ENCODE data around the gene GBX1.

GBX1 gene

DNA sequence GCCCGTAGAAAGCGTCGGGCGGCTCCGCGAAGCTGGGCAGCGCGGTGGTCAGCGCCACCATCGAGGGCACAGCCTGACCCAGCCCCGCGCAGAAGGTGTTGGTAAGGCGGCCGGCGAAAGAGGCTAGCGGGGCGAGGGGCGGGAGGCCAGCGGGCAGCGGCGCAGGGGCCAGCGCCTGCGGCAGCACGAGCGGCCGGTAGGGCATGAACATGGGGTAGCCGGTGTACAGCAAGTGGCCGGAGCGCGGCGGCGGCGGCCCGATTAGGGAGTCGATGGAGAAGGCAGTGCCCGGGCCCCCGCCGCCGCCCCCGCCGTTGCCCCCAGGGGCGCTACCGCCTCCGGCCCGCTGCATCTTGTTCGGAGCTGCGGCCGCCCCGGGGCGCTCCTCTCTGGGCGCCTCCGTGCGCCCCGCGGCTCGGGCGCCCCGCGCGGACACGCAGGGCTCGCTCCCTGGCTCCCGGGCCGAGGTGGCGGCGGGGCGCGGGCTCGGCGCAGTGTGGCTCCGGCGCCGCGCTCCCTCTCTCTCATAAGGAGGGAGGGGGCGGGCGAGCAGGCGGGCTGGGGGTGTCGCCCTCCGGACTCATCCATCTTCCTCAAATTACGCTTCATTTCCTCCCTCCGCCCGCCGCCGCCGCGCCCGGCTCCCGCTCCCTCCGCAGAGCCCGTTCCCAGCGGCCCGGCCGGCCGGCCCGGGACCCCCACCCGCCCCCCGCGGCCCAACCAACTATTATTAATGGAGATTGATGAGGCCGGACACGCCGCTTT lies at the start of gene GBX1:
GBX1 (minus strand) TSS at position 498 of the 765 bp plus-strand sequence; CDS start at position 352, 146 bp downstream.
- DNase-seq = peak; percentile 20

DNA sequence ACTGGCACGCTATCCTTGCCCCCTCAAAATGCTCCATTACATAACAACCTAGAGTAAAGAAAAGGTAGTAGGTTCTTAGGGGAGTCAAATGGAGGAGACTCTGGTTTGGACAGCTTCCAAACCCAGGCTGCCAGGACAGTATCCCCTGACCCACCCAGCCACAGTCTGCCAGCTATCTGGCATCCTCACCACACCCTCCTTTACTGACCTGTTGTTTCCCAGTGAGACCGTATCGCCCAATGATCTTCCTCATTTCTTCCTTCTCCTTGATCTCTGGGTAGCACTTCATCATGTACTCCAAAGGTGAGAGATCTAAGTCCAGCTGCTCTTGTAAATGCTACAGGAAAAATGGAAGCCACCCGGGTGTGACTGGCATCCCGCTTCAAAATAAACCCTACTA lies 47.9 kb upstream of the GBX1 start:
- DNase-seq = no peak

DNA sequence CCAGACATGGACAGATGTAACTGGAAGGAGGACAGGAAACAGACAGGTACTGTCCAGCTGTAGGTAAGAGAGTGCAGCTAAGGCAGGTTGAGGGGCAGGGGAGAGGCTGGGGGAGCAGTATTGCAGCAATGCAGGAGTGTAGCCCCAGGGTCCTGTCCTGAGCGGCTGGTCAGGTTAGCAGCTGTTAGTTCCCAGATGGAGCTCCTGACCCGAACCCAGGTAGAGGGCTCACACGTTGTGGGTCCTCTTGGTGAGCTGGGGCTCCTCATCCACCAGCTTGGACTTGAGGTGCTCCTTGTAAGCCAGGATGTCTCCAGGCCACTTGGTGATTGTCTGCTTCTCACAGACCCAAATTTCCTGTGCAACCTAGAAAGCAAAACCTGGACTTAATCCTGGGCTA lies 46.3 kb upstream of the GBX1 start:
- DNase-seq = no peak

DNA sequence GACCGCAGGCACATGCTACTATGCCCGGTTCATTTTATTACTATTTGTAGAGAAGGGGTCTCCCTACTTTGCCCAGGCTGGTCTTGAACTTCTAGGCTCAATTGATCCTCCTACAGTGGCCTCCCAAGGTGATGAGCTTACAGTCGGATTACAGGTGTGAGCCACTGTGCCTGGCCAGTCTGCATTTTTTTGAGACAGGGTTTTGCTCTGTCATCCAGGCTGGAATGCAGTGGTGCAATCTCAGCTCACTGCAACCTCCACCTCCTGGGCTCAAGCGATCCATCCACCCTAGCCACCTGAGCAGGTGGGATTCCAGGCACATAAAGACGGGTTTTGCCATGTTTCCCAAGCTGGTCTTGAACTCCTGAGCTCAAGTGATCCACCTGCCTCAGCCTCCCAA lies 45.1 kb upstream of the GBX1 start:
- no peak for DNase-seq

DNA sequence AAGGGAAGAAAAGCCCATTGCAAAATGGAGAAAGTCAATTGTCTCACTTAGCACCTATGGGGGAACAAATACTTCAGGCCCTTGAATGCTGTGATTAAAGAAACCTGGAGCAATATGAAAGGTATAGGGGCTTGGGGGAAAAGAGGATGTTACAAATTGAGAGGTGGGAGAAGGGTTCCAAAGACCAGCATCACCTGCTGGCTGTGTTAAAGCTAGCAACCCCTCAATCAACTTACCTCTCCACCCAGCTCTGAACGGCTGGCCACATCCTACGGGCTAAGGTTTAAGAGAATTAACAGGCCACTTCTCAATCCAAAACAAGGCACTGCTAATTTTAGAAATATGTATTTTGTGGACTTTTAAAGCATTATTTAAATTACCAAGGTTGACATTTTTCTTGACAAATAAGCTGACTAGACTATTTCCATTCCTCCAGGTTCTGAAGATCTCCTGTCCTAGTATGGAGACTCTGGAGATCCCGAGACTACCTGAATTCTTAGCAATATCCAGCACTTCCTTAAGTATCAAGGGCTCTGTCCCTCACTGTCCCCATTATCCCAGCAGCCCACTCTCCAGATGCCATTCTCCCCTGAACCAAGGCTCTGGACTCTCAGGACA lies 43.8 kb upstream of the GBX1 start:
- DNase-seq = no peak

DNA sequence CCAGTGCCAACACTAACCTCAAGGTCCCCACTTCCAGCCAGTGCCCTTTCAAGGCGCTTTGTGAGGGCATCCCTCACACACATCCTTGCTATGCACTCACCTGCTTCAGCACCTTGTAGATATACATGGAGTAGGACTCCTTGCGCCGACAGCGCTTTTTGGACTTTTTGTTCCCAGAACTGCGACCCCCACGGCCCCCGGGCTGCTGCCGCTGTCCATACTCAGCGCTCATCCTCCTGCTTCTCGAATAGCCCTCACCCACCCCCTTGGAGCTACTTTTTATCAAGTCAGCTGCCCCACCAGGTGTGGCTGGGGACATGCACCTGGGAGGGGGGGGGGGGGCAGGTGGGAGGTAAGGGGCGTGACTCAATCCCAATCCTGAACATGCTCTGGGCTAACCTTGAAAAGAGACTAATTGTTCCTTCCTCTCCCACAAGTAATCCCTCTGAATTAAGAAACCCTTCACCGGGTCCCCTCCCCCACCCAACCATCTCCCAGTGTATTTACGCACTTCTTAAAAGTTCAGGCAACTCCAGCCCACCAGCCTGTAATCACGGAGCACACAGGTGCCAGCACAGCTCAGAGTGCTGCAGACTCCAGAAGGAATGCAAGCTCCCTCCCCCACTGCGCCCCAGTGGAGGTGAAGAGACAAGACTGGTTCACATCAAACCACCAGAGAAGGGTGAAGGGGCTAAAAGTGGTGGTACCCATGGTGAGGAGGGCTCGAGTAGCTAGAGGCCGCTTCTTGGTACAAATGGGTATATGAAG lies 42.8 kb upstream of the GBX1 start, which contains the start of gene H2BK1:
H2BK1 (minus strand) TSS at position 402 of the 768 bp plus-strand sequence; CDS start at position 232, 170 bp downstream.
- no peak for DNase-seq

DNA sequence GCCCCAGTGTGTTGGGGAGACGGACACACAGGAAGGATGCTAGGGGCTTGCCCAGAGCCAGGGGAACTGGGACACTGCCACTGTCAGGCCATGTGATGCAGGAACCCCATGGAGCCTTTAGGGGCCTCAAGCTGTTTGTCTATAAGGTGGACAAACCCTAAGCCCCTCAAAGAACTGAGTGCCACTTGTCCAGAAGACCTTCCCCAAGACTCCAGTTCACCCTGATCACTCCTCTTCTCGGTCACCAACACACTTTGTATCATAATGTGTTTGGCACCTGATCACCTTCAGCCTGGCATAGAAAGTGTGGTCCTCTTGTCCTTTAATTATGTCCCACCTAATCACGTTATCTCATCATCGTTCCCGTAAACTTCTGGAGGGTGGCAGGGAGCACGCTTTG lies 42.1 kb upstream of the GBX1 start:
- no peak for DNase-seq

DNA sequence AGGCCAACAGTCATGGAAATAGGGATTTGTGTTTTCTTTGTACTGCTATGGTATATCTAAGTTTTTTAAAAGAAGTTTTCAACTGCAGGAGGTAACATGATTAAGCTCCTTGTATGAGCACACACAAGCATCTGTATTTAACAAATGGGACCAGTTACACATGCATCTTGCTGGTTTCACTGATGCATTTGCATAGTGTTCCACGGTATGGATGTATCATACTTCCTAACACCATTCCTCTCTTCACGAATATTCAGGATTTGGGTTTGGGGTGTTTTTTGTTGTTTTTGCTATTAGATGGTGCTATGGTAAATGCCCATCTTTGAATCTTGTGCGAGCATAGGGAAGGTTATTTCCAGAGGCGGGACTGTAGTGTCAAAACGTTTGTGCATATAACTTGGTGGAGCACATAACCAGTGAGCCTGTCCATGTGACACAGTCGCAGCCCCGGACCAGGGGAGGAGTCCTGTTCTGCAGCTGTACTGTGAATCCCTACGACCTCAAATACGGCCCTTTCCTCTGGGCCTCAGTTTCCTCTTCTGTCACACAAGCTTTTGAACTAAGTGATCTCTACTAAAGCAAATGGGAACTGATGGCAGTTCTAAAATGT lies 40.9 kb upstream of the GBX1 start:
- DNase-seq = no peak

DNA sequence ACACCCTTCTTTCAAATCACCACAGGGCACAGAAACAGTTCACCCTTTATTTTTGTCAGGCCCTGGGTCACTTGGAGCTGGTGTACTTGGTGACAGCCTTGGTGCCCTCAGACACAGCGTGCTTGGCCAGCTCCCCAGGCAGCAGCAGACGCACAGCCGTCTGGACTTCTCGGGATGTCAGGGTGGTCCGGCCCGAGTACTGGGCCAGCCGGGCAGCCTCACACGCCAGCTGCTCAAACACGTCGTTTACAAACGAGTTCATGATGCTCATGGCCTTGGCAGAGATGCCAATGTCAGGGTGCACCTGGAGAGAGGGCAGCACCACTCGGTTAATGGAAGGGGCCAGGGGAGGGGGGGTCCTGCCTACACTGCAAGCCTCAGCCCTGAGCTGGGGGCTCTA lies 40.3 kb upstream of the GBX1 start:
- DNase-seq = no peak

DNA sequence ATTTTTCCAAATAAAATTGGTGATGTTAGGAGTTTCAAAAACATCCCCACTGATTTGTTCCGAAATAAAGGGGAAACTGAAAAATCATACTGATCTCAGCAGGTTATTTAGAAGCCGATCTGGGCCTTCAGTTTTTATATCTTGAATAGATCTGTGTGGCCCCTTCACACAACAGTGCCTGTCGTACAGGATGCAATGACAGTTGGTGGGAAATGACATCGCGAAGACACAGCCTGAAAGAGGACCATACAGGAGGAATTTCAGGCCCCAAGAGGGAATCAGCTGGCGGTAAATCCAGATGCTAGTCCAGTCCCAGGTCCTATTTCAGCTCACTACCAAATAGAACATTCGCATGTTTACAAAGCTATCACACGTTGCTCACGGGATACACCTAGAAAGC lies 39.8 kb upstream of the GBX1 start:
- no peak for DNase-seq

DNA sequence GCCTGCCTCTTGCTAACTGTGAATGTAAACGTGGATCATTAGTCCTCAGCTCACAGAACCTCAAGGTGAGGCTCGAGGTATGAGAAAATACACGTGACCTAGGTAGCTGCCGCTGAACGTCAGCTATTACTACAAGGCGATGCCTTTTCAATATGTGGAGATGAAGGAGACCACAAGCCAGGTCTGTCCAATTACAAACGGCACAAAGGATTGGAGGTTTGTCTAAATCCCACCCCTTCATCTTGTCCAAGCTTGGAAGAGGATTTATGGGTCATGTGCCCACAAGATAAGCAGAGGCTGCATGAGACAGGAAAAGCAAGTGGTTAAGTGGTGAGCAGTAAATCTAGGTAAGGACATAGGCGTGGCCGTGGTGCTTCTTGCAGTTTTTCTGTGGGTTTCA lies 39.4 kb upstream of the GBX1 start:
- peak; percentile 18 for DNase-seq

DNA sequence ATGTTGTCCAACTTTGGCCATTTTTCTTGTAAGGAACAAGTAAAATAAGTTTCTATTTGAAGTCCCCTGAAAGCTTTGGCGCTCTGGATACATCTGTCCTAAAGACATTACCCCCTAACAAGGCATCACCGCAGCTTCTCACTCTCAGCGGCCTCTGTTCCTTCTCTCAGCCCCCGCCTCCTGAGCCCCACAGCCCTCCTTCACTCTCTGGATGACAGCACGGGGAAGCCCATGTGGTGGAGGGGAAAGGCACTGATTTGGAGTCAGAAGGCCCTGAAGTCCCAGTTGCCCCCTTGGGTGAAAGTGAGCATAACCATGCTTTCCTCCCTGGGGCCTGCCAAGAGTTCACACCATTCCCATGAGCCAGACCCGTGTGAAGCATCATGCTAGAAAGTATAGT lies 38.2 kb upstream of the GBX1 start:
- no peak for DNase-seq

DNA sequence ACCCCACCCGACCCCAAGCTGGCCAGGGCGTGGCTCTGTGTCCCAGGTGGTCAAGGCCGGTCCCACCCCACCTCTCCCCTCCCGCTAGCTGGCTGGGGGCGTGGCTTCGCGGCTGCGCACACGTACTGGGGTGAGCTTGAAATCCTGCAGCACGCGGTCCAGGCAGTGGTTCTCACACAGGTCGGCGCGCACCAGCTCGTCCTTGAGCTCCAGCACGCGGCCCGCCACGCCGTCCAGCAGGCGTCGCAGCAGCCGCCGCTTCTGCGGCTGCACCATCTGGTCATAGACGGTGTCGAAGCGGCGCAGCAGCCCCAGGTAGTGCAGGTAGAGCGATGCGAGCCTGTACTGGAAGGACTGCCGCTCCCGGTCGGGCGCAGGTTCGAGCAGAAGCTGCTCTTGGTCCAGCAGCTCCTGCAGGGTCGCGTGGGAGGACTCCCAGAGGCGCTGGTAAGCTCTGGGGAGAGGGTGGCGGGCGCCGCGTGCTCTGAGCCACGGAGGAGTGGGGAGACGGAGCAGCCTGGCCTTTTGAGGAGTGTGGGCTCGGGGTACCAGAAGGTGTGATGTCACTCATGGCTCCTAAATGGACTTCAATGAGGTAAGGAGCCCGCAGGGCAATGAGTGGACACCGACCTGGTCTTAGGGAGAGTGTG lies 37.0 kb upstream of the GBX1 start:
- no peak for DNase-seq

DNA sequence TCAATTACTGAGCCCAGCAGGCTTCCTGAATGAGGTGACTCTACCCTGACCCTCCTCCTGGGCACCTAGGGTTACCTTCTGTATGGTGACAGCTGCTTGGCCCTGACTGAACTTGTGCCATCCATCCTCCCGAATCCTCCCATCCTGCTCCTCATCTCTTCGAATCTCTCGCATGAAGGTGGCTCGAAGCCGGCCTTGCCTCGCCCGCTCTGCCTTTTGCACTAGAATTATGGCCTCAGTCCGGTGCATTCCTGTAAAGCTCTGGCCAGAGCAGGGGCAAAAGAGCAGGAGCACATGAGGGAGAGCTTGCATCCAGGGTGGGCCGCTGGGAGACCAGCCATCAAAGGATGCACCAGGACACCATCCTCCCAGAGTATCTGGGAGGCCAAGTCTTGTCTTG lies 35.3 kb upstream of the GBX1 start:
- DNase-seq = no peak

DNA sequence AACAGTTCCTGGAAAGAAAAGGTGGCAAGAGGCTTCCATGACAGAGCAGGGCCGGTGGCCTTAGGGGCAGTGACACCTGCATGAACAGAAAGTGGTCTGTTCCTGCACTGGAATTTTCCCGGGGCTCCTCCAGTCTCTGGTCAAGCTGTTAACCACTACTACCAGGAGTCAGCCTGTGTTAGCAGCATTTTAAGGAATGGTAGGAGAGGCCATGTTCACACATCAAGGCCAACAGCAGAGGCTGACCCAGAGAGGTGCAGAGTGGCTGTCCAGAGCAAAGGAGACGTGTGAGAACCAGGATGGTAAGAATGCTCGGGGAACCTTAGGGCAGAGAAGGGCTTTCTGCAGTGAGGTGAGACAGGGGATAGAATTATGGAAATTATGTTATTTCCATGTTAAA lies 34.3 kb upstream of the GBX1 start:
- DNase-seq = no peak

DNA sequence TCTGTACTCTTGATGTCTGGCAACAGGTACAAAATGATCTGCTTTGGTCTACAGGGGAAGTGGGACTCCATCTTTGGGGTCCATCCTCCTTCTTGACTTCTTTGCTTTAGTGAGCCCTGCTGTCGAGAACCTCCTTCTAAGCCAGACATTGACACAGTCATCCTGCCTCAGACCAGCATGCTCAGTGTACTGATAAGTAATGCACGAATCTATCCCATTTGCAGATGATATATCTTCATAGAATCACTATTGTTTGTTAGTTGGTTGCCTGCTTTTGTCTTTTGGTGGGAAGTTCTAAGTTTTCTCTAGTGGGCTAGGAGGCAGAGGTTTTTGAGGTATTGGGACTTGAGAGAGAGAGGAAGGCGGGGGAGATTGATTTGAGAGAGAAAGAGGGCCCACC lies 33.9 kb upstream of the GBX1 start:
- DNase-seq = no peak

DNA sequence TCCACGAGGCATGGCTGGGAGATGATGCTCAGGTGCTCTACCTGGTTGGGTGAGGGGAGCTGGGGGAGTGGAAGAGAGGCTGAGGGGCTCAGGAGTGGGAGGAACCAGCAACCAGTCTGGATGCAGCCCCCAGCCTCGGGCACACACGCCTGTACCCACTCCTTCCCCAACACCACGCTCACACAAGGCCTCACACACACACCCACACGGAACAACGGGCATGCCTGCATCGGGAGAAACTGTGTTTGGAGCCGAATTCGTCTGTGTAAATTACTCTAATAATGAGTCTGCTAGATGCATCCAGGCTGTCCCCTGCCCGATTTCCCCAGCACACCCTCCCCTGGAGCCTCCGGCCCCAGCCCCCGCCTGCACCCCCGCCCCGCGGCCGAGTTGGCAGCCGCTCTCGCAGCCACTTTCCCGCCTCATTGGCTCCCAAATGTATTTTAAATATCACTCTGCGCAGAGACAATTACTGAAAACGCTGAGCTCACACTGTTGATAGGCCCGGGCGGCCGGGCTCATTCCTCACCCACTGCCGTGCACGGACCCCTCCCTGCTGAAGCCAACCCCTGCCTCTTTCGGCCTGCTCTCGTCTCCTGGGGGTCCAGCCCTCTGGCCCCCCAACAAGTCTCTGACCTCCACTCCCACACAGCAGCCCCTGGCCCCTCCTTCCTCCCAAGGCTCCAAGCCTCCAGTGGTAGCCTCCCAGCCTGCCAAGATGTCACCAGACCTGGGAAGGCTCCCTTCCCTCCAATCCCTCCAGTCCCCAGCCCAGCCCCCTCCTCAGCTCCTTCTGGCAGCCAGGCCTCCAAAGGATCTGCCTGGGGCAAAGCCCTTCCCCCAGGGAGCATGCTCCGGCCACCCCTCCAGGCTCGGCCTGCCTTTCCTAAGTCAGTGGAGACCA lies 31.7 kb upstream of the GBX1 start:
- DNase-seq = no peak

DNA sequence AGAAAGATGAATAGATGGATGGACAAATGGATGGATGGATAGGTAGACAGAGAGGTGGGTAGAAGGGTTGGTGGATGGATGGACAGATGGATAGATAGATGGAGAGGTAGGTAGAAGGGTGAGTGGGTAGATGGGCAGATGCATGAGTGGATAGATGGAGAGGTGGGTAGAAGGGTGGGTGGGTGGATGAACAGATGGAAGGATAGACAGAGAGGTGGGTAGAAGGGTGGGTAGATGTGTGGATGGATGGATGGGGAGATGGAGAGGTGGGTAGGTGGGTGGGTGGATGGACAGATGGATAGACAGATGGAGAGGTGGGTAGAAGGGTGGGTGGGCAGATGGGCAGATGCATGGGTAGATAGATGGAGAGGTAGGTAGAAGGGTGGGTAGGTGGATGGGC lies 30.4 kb upstream of the GBX1 start:
- no peak for DNase-seq

DNA sequence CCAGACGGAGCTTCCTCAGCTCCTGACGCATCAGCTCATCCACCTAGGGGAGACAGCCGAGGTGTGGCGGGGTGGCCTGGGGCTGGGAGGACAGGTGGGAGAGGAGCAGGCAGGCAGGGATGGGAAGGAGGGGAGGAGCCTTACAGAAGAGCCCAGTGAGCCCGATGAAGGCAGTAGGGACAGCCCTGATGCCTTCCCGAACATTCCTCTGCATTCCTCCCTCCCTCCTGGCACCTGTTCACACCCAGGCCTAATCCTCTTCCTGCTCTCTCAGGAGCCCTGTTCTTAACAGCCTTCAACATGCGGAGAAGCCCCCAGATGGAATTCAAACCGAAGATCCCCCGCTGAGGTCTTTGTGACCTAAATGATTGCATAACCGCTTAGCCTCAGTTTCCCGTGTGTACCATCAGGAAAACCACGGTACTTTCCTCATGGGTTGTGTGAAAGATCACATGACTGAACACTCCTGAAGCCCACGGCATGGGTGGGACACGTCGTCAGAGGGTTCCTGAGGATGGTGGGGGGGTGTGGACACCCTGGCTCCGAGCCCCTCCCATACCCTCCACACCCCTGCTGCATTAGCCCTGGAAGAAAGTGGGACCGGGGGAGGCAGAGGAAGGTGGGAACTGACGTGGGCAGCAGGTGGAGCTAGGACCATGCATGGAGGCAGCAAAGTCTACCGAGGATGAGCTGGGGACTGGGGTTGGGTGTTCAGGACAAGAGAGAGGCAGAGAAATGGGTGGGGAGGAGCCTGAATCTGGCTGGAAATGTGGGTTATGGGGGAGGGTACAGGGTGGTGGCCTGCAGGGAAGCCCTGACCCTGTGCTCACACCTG lies 28.3 kb upstream of the GBX1 start:
- no peak for DNase-seq

DNA sequence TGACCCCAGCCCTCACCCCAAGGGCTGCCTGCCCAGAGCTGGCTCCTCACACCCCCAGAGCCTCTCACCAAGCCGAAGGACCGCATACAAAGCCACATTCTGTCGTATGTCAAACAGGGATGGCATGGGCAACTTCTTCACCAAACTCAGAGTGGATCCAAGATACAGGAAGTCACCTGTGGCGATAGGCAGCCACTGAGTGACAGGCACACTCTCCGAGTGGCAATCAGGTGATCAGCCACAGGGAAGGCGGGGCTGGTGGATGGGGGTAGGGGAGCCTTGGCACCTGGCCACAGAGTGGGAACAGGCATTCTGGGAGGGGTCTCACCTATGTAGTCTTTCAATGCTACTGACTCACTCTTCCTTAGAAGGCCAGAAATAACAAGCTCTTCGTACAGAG lies 26.7 kb upstream of the GBX1 start:
- DNase-seq = no peak

Measured in CD4-positive, alpha-beta T cell treated with Interleukin-17A for 4 hours (primary cell).